ENCODE data around the gene OR6C68.
"Not testable (repeated sequence)": the region's sequence is repeated elsewhere in the genome, so short reads cannot be mapped to it uniquely, and the experiment has no call there.

The OR6C68 gene

DNA sequence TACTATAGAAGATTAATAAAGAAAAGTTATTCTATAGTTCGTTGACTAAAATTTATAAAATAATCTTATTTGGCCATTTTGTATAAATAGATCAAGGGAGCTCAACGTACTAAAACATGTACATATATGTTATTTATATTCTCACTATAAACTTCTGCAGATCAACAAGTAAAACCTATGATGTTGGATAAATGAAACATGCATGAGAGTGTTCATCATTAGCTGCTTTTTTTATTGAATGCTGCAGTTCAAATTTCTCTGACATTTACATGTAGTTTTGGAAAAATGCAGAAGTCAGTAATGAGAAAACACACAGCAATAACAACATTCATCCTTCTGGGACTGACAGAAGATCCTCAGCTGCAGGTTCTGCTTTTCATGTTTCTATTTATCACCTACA lies at the start of gene OR6C68:
Gene OR6C68, plus strand, starts transcription at position 301 of the 400 bp plus-strand sequence. Its CDS starts 0 bp downstream, at position 301.
- no peak for DNase-seq

GRCh38 chr12:55443776-55444175 lies 48.4 kb upstream of the OR6C68 start, which contains the start of gene OR6C2:
Gene OR6C2 (plus strand): TSS chr12:55444076. CDS start chr12:55452214, 8,138 bp downstream.
- DNase-seq, result no peak

DNA sequence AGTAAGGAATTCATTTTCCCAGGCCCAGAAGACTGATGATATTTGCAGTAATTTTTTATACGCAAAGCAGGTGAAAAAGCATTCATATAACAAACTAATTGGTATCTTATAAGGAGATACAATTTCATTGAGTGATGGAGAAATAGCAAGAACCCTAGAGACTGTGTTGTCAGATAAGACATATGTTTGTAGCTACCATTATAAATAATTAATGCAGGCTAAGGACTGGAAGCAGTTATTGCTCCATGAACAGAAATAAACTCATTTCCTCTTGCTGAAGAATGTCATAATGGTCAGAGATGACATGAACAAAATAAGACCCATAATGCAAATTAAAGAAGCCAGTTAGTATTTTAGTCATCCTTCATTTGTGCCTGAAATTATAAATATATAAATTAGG lies 46.8 kb upstream of the OR6C68 start:
- no peak for DNase-seq

DNA sequence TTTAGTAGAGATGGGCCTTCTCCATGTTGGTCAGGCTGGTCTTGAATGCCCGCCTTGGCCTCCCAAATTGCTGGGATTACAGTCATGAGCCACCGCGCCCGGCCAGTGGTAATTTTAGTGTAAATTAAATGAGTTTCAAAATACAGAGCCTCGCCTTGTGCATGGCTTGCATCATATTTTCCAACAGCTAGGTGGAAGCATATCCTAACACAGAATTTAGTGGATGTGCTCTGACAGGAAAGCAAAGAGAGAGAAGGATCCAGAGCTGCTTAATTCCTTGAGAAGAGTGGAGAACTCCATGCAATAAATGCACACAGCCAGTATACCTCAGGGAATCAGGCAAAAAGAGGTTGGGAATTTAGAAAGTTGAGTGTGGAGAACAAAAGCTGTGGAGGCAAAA lies 45.9 kb upstream of the OR6C68 start:
- no peak for DNase-seq

- no peak for DNase-seq
Measured at GRCh38 chr12:55448825-55449224, 43.4 kb upstream of the OR6C68 start.

DNA sequence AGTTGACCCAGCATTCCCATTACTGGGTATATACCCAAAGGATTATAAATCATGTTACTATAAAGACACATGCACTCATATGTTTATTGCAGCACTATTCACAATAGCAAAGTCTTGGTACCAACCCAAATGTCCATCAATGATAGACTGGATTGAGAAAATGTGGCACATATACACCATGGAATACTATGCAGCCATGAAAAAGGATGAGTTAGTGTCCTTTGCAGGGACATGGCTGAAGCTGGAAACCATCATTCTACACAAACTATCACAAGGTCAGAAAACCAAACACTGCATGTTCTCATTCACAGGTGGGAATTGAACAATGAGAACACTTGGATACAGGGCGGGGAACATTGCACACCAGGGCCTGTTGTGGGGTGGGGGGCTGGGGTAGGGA lies 27.3 kb upstream of the OR6C68 start:
- DNase-seq, result not testable (repeated sequence)

- DNase-seq, result no peak
Measured at GRCh38 chr12:55467836-55468235, 24.3 kb upstream of the OR6C68 start.

GRCh38 chr12:55469291-55469690 lies 22.9 kb upstream of the OR6C68 start:
- DNase-seq, result no peak

DNA sequence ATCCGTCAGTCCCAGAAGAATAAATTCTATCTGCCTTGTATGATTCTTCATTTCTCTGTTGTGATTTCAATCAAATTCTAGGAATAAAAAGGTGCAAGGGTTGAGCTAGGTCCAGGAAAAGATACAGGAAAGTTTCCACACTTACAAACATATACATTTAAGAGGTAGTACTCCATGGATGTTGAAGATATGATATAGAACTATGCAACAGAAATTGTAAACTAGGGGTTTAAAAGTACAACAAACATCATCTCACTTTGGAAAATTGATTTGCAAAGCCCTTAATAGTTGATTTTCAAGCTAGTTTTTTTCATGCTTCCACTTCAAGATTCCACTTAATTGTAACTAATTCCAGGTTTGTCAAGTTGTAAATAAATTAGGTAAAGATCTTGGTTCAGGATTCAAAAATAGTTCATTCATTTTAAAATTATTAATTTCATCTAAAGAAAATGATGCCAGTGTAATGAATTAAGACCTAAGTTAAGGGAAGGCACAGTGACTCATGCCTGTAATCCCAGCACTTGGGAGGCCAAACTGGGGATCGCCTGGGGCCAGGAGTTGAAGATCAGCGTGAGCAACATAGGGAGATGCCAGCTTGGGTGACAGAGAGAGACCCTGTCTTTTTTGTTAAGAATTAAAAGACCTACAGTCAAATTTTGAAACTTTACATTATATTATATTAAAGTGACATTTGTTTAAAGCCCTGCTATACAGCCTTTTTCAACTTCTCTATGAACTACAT lies 21.9 kb upstream of the OR6C68 start, which contains the start of gene OR6C70:
Gene OR6C70, minus strand, starts transcription at position 51 of the 742 bp plus-strand sequence. Its CDS starts 0 bp downstream, at position 51.
- DNase-seq, result no peak

DNA sequence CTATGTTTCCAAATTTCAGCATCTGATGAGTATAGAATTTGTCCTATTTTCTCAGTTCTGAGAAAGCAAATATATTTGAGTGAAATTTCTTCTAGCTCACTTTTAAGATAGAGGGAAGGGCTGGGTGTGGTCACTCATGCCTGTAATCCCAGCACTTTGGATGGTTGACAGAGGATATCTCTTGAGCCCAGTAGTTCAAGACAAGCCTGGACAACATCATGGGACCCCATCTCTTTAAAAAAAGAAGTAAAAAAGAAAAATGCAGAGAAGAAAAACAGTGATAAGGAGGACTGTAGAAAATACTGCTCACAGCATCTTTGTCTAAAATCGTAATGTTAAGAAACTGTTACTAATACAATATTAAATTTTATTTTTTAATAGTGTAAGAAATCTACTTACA lies 19.9 kb upstream of the OR6C68 start:
- no peak for DNase-seq

DNA sequence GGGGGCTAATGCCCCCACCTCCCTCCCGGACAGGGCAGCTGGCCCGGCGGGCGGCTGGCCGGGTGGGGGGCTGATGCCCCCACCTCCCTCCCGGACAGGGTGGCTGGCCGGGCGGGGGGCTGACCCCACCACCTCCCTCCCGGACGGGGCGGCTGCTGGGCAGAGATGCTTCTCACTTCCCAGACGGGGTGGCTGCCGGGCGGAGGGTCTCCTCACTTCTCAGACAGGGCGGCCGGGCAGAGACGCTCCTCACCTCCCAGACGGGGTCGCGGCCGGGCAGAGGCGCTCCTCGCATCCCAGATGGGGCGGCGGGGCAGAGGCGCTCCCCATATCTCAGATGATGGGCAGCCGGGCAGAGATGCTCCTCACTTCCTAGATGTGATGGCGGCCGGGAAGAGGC lies 13.0 kb upstream of the OR6C68 start:
- not testable (repeated sequence) for DNase-seq

DNA sequence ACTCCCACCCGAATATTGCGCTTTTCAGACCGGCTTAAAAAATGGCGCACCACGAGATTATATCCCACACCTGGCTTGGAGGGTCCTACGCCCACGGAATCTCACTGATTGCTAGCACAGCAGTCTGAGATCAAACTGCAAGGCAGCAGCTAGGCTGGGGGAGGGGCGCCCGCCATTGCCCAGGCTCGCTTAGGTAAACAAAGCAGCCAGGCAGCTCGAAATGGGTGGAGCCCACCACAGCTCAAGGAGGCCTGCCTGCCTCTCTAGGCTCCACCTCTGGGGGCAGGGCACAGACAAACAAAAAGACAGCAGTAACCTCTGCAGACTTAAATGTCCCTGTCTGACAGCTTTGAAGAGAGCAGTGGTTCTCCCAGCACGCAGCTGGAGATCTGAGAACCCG lies 7.9 kb upstream of the OR6C68 start:
- DNase-seq, result not testable (repeated sequence)

GRCh38 chr12:55495490-55495889 lies 3.3 kb downstream of the OR6C68 start:
- no peak for DNase-seq

GRCh38 chr12:55499231-55499630 lies 7.1 kb downstream of the OR6C68 start:
- DNase-seq, result no peak

DNA sequence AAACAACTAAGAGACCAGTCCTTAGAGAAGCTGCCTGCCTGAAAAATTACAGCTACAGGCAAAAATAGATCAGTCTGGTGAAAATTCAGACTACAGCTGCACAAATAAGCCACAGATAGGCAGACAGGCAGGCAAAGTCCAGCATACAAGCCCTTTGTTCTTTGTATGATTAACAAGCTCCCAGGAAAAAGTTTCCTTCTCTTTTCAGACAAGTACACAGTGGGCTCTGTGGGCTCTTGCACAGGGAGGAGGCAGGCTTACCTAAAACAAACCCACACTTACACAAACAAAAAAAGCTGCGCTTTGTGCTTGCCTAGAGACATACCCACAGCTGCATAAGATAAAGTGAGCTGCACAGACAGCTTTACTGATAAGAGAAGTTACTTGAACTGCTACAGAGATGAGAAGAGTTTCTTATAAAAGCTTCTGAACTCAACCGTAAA lies 7.7 kb downstream of the OR6C68 start:
- DNase-seq, result no peak

GRCh38 chr12:55501601-55502000 lies 9.4 kb downstream of the OR6C68 start:
- DNase-seq, result no peak

GRCh38 chr12:55515696-55516095 lies 23.5 kb downstream of the OR6C68 start:
- no peak for DNase-seq

DNA sequence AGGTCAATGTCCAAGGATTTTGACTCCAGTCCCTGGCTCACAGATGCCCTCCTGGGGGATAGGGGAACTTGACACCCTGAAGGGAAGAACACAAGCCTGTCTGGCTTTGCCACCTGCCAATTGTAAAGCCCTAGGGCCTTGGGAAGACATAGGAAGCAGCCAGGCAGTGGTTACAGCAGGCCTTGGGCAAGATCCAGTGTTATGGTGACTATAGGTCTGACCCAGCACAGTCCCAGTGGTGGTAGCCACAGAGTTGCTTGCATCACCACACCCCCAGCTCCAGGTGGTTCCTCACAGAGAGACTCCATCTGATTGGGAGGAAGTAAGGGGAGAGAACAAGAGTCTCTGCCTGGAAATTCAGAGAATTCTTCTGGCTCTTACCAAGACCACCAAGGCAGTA lies 24.2 kb downstream of the OR6C68 start:
- no peak for DNase-seq

Measured in NCI-H1417 (cell line).